Kidney (tissue), 14 donors: Measurements from ENCODE around the gene SNRPF. TPM values are rescaled to one million over a fixed set of nuclear protein-coding genes. Genes with fewer than 3 reads are reported as not detected.
A peak's percentile ranks its signal among the peaks of the same experiment; 100 is the strongest.

Source experiments
- DNase-seq, 5 donors: peaks; one replicate each; pipeline ENCODE4 v3.0.0-alpha.2; 2013 to 2020
- FAIRE-seq: peaks from 2 replicates; lab custom pipeline; 2012; peaks lifted over from hg19 to GRCh38; lab: Jason Lieb, UNC
- H3K27ac ChIP-seq, 2 donors: one replicate each; pipeline ENCODE4 v1.7.0; 2013; ENCODE audit warnings: low read depth in 2 of 2, low read length in 2 of 2, inconsistent platforms in 1 of 2
- H3K27me3 ChIP-seq: one replicate; pipeline ENCODE4 v1.7.1; 2013; ENCODE audit warnings: low read length, inconsistent platforms; ENCODE audit not compliant: control insufficient read depth, insufficient read depth
- H3K36me3 ChIP-seq, 3 donors: one replicate each; pipeline versions ENCODE4 v1.7.0 to v1.7.1; 2013; ENCODE audit warnings: low read length in 3 of 3, control low read depth in 1 of 3, inconsistent platforms in 1 of 3; ENCODE audit not compliant: insufficient read depth in 3 of 3, control insufficient read depth in 2 of 3
- H3K4me1 ChIP-seq, 3 donors: one replicate each; pipeline versions ENCODE4 v1.7.0 to v1.7.1; 2013; ENCODE audit warnings: low read length in 3 of 3, inconsistent platforms in 1 of 3, low read depth in 1 of 3; ENCODE audit not compliant: control insufficient read depth in 2 of 3, insufficient read depth in 2 of 3
- H3K4me3 ChIP-seq, 3 donors: one replicate each; pipeline versions ENCODE4 v1.7.0 to v1.8.1; 2013; ENCODE audit warnings: low read length in 3 of 3, control low read depth in 1 of 3, inconsistent platforms in 1 of 3
- H3K9ac ChIP-seq, 3 donors: one replicate each; pipeline versions ENCODE4 v1.7.0 to v1.7.1; 2013; ENCODE audit warnings: low read length in 3 of 3, control low read depth in 1 of 3, inconsistent platforms in 1 of 3
- H3K9me3 ChIP-seq, 3 donors: one replicate each; pipeline versions ENCODE4 v1.7.0 to v1.7.1; 2013; ENCODE audit warnings: low read length in 3 of 3, control low read depth in 1 of 3, inconsistent platforms in 1 of 3; ENCODE audit not compliant: control insufficient read depth in 2 of 3, insufficient read depth in 1 of 3
- CTCF ChIP-seq: IDR thresholded peaks from 3 replicates; pipeline ENCODE4 v1.5.1; 2012; ENCODE audit warnings: mild to moderate bottlenecking, moderate library complexity, borderline replicate concordance; ENCODE audit not compliant: insufficient read depth; ENCODE audit errors: extremely low read depth
- intact Hi-C: fragments of 100-400 bp; cut with DNase I; formaldehyde crosslinking; loops from one replicate; pipeline ENCODE4 v1.11.1; 2022
- polyA plus RNA-seq: library from polyadenylated mRNA; stranded (reverse); fragments of 350-450 nt; fragmentation: Illumina TruSeq; extraction: RNeasy Lipid Tissue Mini Kit (QIAGEN cat#74804); gene quantifications from one replicate; pipeline ENCODE4 v1.2.3, GENCODE V29; 2014; ENCODE audit warnings: low read depth, low replicate concordance; ENCODE audit not compliant: insufficient read depth
- total RNA-seq: library from RNA; stranded (reverse); fragmentation: NEBNext Ultra II Directional; extraction: Animal tissue kit (Norgen Biotek cat#: 25700); gene quantifications from one replicate; pipeline ENCODE4 v1.2.1, GENCODE V29; 2021
- donor health status: control.
- donor health status: control.
- donor health status: control.
- donor health status: control.
- donor health status: control.
- donor health status: DM: yes; HTN: yes; CAD: no.
- donor health status: Normal renal cell carcinoma (clear cell type).

SNRPF gene
- total and polyA plus RNA-seq, 2 donors from 2014 or later, result 17.7 to 42.1 TPM

- DNase-seq (peak in 1 of 5 donors; percentile 3), FAIRE-seq (no peak)
- no peak for TF ChIP-seq CTCF
- Histone ChIP-seq H3K36me3 (peaks cover 4 to 24% (median 15%) of the 10 kb centered on the region in 3 donors), H3K9me3 (peaks cover 0 to 4% (median 0%) of the 10 kb centered on the region in 3 donors), H3K9ac (peak overlapping the region in 2 of 3 donors; percentile 76 to 93), H3K27me3 (no peaks in the 10 kb centered on the region), H3K27ac (no peak overlapping the region), H3K4me1 (peaks cover 0 to 13% (median 0%) of the 10 kb centered on the region in 3 donors), H3K4me3 (peak overlapping the region; percentile 86 to 98 (median 96))
- intact Hi-C loops, result no loop called here
Observed at GRCh38 chr12:95859947-95860850, 1.4 kb downstream of the SNRPF start.

GRCh38 chr12:95862038-95862437 lies 3.3 kb downstream of the SNRPF start:
- no peak for DNase-seq
- Histone ChIP-seq H3K9me3 (peaks cover 0 to 4% (median 0%) of the 10 kb centered on the region in 3 donors), H3K36me3 (peaks cover 6 to 24% (median 15%) of the 10 kb centered on the region in 3 donors)

GRCh38 chr12:95863337-95863736 lies 4.6 kb downstream of the SNRPF start:
- peaks cover 6 to 24% (median 15%) of the 10 kb centered on the region in 3 donors for H3K36me3 ChIP-seq
- no peak for TF ChIP-seq CTCF
- no peak overlapping the region for H3K9ac ChIP-seq
- no peak overlapping the region for H3K4me3 ChIP-seq
- H3K4me1 ChIP-seq, result peaks cover 0 to 12% (median 0%) of the 10 kb centered on the region in 3 donors
- peaks cover 0 to 4% (median 0%) of the 10 kb centered on the region in 3 donors for H3K9me3 ChIP-seq
- FAIRE-seq (no peak), DNase-seq (no peak)
- intact Hi-C loops, result no loop called here
- H3K27ac ChIP-seq, result no peak overlapping the region
- no peaks in the 10 kb centered on the region for H3K27me3 ChIP-seq

More at GRCh38 chr12:95862038-95862437, 3.3 kb downstream of the SNRPF start:
- H3K9ac ChIP-seq, result no peak overlapping the region
- no peaks in the 10 kb centered on the region for H3K27me3 ChIP-seq
- FAIRE-seq, result no peak
- intact Hi-C loops, result no loop called here
- H3K4me3 ChIP-seq, result no peak overlapping the region
- no peak overlapping the region for H3K27ac ChIP-seq
- H3K4me1 ChIP-seq, result peaks cover 0 to 13% (median 0%) of the 10 kb centered on the region in 3 donors
- no peak for TF ChIP-seq CTCF
